Breast epithelium (tissue), 3 donors: ENCODE results near the gene RPL23.

Experiments used
- CTCF ChIP-seq, 3 donors: fragments of 450-650 bp; IDR thresholded peaks; one replicate each; pipeline ENCODE4 v1.5.1; 2016 to 2017; ENCODE audit warnings: antibody characterized with exemption in 3 of 3, mild to moderate bottlenecking in 3 of 3, moderate library complexity in 3 of 3
- POLR2A ChIP-seq: fragments of 450-650 bp; IDR thresholded peaks from one replicate; pipeline ENCODE4 v1.6.1; 2016; ENCODE audit warnings: antibody characterized with exemption, mild to moderate bottlenecking, moderate library complexity

GRCh38 chr17:38851434-38851833, 2.1 kb downstream of the RPL23 start:
- no peak for TF ChIP-seq CTCF (IDR thresholded peaks at IDR 0.05)
- TF ChIP-seq POLR2A, result no peak
